Ishikawa (cell line): ENCODE results near the gene TTC39A.

Experiments used
- CEBPB ChIP-seq: IDR thresholded peaks from 2 replicates; pipeline ENCODE4 v1.6.1; 2012
- NFIC ChIP-seq: IDR thresholded peaks from 2 replicates; pipeline ENCODE4 v1.6.1; 2012
- RAD21 ChIP-seq: IDR thresholded peaks from 2 replicates; pipeline ENCODE4 v1.6.1; 2012; ENCODE audit warnings: low read depth
- TAF1 ChIP-seq: IDR thresholded peaks from 2 replicates; pipeline ENCODE4 v1.6.1; 2012; ENCODE audit warnings: low read depth, mild to moderate bottlenecking
- TF ChIP-seq, protein P1 (sequence below): IDR thresholded peaks from 2 replicates; pipeline ENCODE4 v1.6.1; 2012

DNA sequence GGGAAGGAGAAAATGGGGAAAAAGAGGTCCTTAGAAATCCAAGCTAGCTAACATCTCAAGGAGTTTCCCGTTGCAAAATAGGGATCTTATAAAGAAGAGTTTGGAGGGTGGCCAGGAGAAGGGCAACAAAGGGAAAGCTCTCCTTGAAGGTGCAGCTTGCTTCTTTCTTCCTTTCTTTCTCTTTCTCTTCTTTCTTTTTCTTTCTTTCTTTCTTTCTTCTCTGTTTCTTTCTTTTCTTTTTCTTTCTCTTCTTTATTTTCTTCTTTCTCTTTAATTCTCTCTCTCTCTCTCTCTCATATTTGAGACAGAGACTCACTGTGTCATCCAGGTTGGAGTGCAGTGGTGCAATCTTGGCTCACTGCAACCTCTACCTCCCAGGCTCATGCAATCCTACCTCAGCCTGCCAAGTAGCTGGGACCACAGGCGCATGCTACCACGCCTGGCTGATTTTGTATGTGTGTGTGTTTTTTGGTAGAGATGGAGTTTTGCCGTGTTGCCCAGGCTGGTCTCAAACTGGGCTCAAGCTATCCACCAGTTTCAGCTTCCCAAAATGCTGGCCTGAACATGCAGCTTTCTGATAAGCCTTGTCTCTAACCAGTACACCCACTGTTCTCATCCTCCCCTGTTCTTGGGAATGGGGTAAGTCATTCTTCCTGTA is 49.9 kb downstream of the TTC39A start:
- TF ChIP-seq RAD21 (no peak), CEBPB (no peak), TAF1 (no peak), NFIC (no peak)
- TF ChIP-seq, protein P1, sequence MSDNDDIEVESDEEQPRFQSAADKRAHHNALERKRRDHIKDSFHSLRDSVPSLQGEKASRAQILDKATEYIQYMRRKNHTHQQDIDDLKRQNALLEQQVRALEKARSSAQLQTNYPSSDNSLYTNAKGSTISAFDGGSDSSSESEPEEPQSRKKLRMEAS: no peak
